ENCODE measurements around the gene GRID1.

Gene GRID1

GRCh38 chr10:85601526-85601925 lies 765.1 kb downstream of the GRID1 start:
- no peak for DNase-seq

GRCh38 chr10:85600744-85601081 lies 765.9 kb downstream of the GRID1 start:
- DNase-seq: no peak

GRCh38 chr10:85600026-85600743 lies 766.4 kb downstream of the GRID1 start:
- no peak for DNase-seq

- DNase-seq: no peak
Measured at GRCh38 chr10:85599081-85599480, 767.5 kb downstream of the GRID1 start.

- no peak for DNase-seq
Measured at GRCh38 chr10:85598646-85599045, 767.9 kb downstream of the GRID1 start.

GRCh38 chr10:85597006-85597405 lies 769.6 kb downstream of the GRID1 start:
- no peak for DNase-seq

GRCh38 chr10:85596389-85596788 lies 770.2 kb downstream of the GRID1 start:
- DNase-seq: no peak

- DNase-seq: no peak
Measured at GRCh38 chr10:85594239-85594638, 772.4 kb downstream of the GRID1 start.

GRCh38 chr10:85593226-85593772 lies 773.3 kb downstream of the GRID1 start:
- DNase-seq: no peak

- no peak for DNase-seq
Measured at GRCh38 chr10:85581371-85581770, 785.2 kb downstream of the GRID1 start.

- DNase-seq: no peak
Measured at GRCh38 chr10:85580585-85580984, 786.0 kb downstream of the GRID1 start.

- DNase-seq: no peak
Measured at GRCh38 chr10:85578860-85579259, 787.7 kb downstream of the GRID1 start.

GRCh38 chr10:85575441-85575840 lies 791.2 kb downstream of the GRID1 start:
- DNase-seq: no peak

GRCh38 chr10:85570871-85571270 lies 795.7 kb downstream of the GRID1 start:
- DNase-seq: no peak

- DNase-seq: no peak
Measured at GRCh38 chr10:85565381-85565780, 801.2 kb downstream of the GRID1 start.

GRCh38 chr10:85558533-85558932 lies 808.1 kb downstream of the GRID1 start:
- no peak for DNase-seq

- DNase-seq: no peak
Measured at GRCh38 chr10:85557706-85558105, 808.9 kb downstream of the GRID1 start.

GRCh38 chr10:85557077-85557476 lies 809.5 kb downstream of the GRID1 start:
- DNase-seq: no peak
